ENCODE data around the gene JPH4. TPM values are rescaled to one million over a fixed set of nuclear protein-coding genes. Genes with fewer than 3 reads are reported as not detected.

JPH4 gene
- total and polyA plus RNA-seq, 2 of the 8 experiments (the other 6 are each of a cell fraction or from before 2014, with no cell fraction given) = 23.9 to 46.7 TPM

DNA sequence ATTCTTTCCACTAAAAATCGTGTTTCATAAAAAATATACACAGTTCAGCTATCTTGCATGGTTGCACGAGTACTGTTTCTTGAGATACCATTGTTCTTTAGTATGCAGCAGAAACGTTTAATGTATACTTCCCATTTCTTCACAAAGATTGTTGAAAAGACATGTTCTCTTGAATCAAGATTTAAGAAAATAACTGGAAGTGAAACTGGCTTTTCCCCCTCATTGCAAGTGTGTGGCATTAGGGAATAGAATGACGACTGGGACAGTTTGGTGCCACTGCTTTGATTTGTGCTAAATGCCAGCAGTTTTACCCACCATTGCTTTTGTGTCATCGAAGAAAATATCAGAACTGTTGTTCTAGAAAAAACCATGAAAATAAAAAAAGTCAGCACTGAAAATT lies 37.3 kb upstream of the JPH4 start:
- H3K4me1 ChIP-seq (replicated peaks in 1 of 4; ENCODE audit: control insufficient read depth in 3 of 4, insufficient read depth in 4 of 4, low read length in 3 of 4) = no peaks in the 10 kb centered on the region
- no peak overlapping the region for H3K14ac ChIP-seq (ENCODE audit: insufficient read length)
- H3K56ac ChIP-seq (replicated peaks; ENCODE audit: insufficient read length, low read depth, low read length) = no peak overlapping the region
- H2BK12ac ChIP-seq (ENCODE audit: low read depth, low read length) = no peak overlapping the region
- H3K27ac ChIP-seq (ENCODE audit: low read depth, low read length) = no peak overlapping the region
- H3K23ac ChIP-seq (ENCODE audit: insufficient read length) = no peak overlapping the region
- no peak overlapping the region for H2BK5ac ChIP-seq (ENCODE audit: low read depth, low read length)
- no peaks in the 10 kb centered on the region for H4K20me1 ChIP-seq (replicated peaks in 1 of 2; ENCODE audit: control insufficient read depth in 1 of 2, insufficient read depth in 2 of 2, low read length in 2 of 2)
- H3K9me3 ChIP-seq (ENCODE audit: insufficient read depth in 2 of 2, low read depth in 1 of 2, low read length in 1 of 2) = peaks cover 0 to 5% of the 10 kb centered on the region in 2 experiments; a peak in 1 of 4 replicates
- POLR2A ChIA-PET (ENCODE audit: partially characterized antibody) = no interaction called here
- no peak overlapping the region for H2BK15ac ChIP-seq (ENCODE audit: low read length)
- H2BK120ac ChIP-seq (replicated peaks; ENCODE audit: low read depth, low read length) = no peak overlapping the region
- H4K91ac ChIP-seq (replicated peaks; ENCODE audit: insufficient read length, low read length) = no peak overlapping the region
- no peak overlapping the region for H3K4me2 ChIP-seq (ENCODE audit: insufficient read depth in 1 of 2, low read depth in 2 of 2, low read length in 2 of 2)
- no peak overlapping the region for H2BK20ac ChIP-seq (ENCODE audit: low read length)
- H3K79me1 ChIP-seq (ENCODE audit: low read depth, low read length) = no peaks in the 10 kb centered on the region
- H2AFZ ChIP-seq (ENCODE audit: low read length) = no peak overlapping the region
- H3K79me2 ChIP-seq (ENCODE audit: control insufficient read depth in 1 of 2, insufficient read depth in 2 of 2, low read length in 2 of 2) = no peaks in the 10 kb centered on the region
- CTCF ChIA-PET (ENCODE audit: partially characterized antibody) = interaction anchor here (1.0 to 1.6 kb wide), 2 partner anchors 16 to 246 kb away, joined by 3 to 4 read pairs; no protein-coding TSS in a partner anchor
- FAIRE-seq (no peak), DNase-seq (ENCODE audit: low read depth in 1 of 2, low spot score in 2 of 2) (no peak)
- no peak overlapping the region for H2AK5ac ChIP-seq (ENCODE audit: low read depth, low read length)
- H4K8ac ChIP-seq (ENCODE audit: extremely low read depth, insufficient read depth, low read length) = no peak overlapping the region
- no peak overlapping the region for H3K18ac ChIP-seq (ENCODE audit: extremely low read depth, low read length)
- no peak overlapping the region for H4K5ac ChIP-seq (ENCODE audit: insufficient read length, low read depth, low read length)
- H3K4me3 ChIP-seq (ENCODE audit: extremely low read depth in 1 of 4, insufficient read depth in 2 of 4, low read depth in 3 of 4, low read length in 4 of 4) = no peak overlapping the region
- no peaks in the 10 kb centered on the region for H3K36me3 ChIP-seq (ENCODE audit: control insufficient read depth in 2 of 4, insufficient read depth in 4 of 4, low read length in 3 of 4)
- H3K23me2 ChIP-seq (ENCODE audit: low read depth, low read length) = 0 out of 2 replicates have a peak, but pooled peaks cover 3% of the 10 kb centered on the region
- 72% methylated on average over 5 of the region's 5 CpGs; no CpG with 5 or more reads in 1 of the 2 experiments for WGBS, 2 experiments (ENCODE audit: extremely low coverage in 1 of 2, insufficient coverage in 1 of 2, insufficient read length in 1 of 2, insufficient replicate concordance in 2 of 2, low coverage in 1 of 2, low lambda C conversion rate in 2 of 2, missing lambda C conversion rate in 1 of 2)
- H3K9ac ChIP-seq (replicated peaks in 1 of 4; ENCODE audit: extremely low read depth in 1 of 4, low read depth in 3 of 4, low read length in 3 of 4) = no peak overlapping the region
- no peaks in the 10 kb centered on the region for H3K27me3 ChIP-seq (replicated peaks in 1 of 4; ENCODE audit: control insufficient read depth in 3 of 4, extremely low read depth in 1 of 4, insufficient read depth in 3 of 4, low read length in 3 of 4)
- H3K4ac ChIP-seq (replicated peaks; ENCODE audit: insufficient read length, low read depth, low read length) = no peak overlapping the region
- TF ChIP-seq SP1 (IDR thresholded peaks at IDR 0.05; ENCODE audit: low read depth, low read length) (no peak), EZH2 (IDR thresholded peaks at IDR 0.05; ENCODE audit: low read depth, low read length, severe bottlenecking) (no peak), TEAD4 (IDR thresholded peaks at IDR 0.05; ENCODE audit: low read depth, low read length) (no peak), TBP (IDR thresholded peaks at IDR 0.05; ENCODE audit: low read depth, low read length) (no peak), GTF2F1 (IDR thresholded peaks at IDR 0.05; ENCODE audit: borderline replicate concordance, low read depth, low read length) (no peak), SIX5 (IDR thresholded peaks at IDR 0.05; ENCODE audit: low read depth, low read length) (no peak), SIN3A (conservative IDR thresholded peaks at IDR 0.05 in 1 of 2, IDR thresholded peaks at IDR 0.05 in 1 of 2; ENCODE audit: low read depth in 1 of 2, low read length in 2 of 2) (no peak), TAF1 (IDR thresholded peaks at IDR 0.05; ENCODE audit: low read depth, low read length) (no peak), SAP30 (IDR thresholded peaks at IDR 0.05; ENCODE audit: insufficient read depth, insufficient replicate concordance, low read length) (no peak), ZNF274 (IDR thresholded peaks at IDR 0.05; ENCODE audit: borderline replicate concordance, extremely low read depth, low read length) (no peak)
- TF ChIP-seq, protein P1, sequence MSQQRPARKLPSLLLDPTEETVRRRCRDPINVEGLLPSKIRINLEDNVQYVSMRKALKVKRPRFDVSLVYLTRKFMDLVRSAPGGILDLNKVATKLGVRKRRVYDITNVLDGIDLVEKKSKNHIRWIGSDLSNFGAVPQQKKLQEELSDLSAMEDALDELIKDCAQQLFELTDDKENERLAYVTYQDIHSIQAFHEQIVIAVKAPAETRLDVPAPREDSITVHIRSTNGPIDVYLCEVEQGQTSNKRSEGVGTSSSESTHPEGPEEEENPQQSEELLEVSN (IDR thresholded peaks at IDR 0.05) = no peak
- TF ChIP-seq, protein P2, sequence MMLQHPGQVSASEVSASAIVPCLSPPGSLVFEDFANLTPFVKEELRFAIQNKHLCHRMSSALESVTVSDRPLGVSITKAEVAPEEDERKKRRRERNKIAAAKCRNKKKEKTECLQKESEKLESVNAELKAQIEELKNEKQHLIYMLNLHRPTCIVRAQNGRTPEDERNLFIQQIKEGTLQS (IDR thresholded peaks at IDR 0.05; ENCODE audit: insufficient read depth, low read depth, low read length) = no peak

Measured in H1 (cell line).